GM12891 (cell line): ENCODE measurements around the gene SPATA12.

Source experiments
- POLR2A ChIP-seq: IDR thresholded peaks from 2 replicates; pipeline ENCODE4 v1.6.1; 2011; ENCODE audit warnings: low read depth, low read length, control low read depth
- POLR2AphosphoS5 ChIP-seq: IDR thresholded peaks from 2 replicates; pipeline ENCODE4 v1.6.1; 2011; ENCODE audit warnings: low read depth, low read length, control low read depth
- SPI1 ChIP-seq: IDR thresholded peaks from 2 replicates; pipeline ENCODE4 v1.6.1; 2011; ENCODE audit warnings: low read depth, low read length, control low read depth
- TAF1 ChIP-seq: IDR thresholded peaks from 2 replicates; pipeline ENCODE4 v1.6.1; 2011; ENCODE audit warnings: low read depth, low read length, control low read depth

GRCh38 chr3:57038466-57039164, 21.8 kb upstream of the SPATA12 start:
- no peak for TF ChIP-seq POLR2A
- TF ChIP-seq POLR2AphosphoS5 = no peak
- TF ChIP-seq TAF1 = no peak
- TF ChIP-seq SPI1 = no peak
